Neural cell (in vitro differentiated cells): ENCODE measurements around the gene ENHO.

Experiments used
- EP300 ChIP-seq: fragments of 450-650 bp; conservative IDR thresholded peaks from 2 replicates; pipeline ENCODE4 v1.6.1; 2014; ENCODE audit warnings: antibody characterized with exemption, mild to moderate bottlenecking, moderate library complexity; ENCODE audit not compliant: poor library complexity, severe bottlenecking
- EZH2 ChIP-seq: fragments of 200-600, 300-800 bp; shearing (Covaris generic), sonication (generic); IDR thresholded peaks from 2 replicates; pipeline ENCODE4 v1.6.1; 2014; ENCODE audit warnings: antibody characterized with exemption, low read length, borderline replicate concordance, mild to moderate bottlenecking; ENCODE audit not compliant: insufficient read depth, poor library complexity, severe bottlenecking
- RAD21 ChIP-seq: fragments of 450-650 bp; conservative IDR thresholded peaks from 2 replicates; pipeline ENCODE4 v1.6.1; 2014; ENCODE audit warnings: antibody characterized with exemption, mild to moderate bottlenecking, moderate library complexity
- TF ChIP-seq, protein P1 (sequence below): fragments of 450-650 bp; IDR thresholded peaks from 2 replicates; pipeline ENCODE4 v1.5.1; 2014; ENCODE audit warnings: antibody characterized with exemption, mild to moderate bottlenecking, moderate library complexity; ENCODE audit not compliant: poor library complexity, severe bottlenecking
- TF ChIP-seq, protein P2 (sequence below): IDR thresholded peaks from 2 replicates; pipeline ENCODE4 v1.6.1; 2012; ENCODE audit warnings: borderline replicate concordance

GRCh38 chr9:34491596-34491995 is 31.2 kb downstream of the ENHO start:
- TF ChIP-seq, protein P1, sequence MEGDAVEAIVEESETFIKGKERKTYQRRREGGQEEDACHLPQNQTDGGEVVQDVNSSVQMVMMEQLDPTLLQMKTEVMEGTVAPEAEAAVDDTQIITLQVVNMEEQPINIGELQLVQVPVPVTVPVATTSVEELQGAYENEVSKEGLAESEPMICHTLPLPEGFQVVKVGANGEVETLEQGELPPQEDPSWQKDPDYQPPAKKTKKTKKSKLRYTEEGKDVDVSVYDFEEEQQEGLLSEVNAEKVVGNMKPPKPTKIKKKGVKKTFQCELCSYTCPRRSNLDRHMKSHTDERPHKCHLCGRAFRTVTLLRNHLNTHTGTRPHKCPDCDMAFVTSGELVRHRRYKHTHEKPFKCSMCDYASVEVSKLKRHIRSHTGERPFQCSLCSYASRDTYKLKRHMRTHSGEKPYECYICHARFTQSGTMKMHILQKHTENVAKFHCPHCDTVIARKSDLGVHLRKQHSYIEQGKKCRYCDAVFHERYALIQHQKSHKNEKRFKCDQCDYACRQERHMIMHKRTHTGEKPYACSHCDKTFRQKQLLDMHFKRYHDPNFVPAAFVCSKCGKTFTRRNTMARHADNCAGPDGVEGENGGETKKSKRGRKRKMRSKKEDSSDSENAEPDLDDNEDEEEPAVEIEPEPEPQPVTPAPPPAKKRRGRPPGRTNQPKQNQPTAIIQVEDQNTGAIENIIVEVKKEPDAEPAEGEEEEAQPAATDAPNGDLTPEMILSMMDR, result no peak
- TF ChIP-seq, protein P2, sequence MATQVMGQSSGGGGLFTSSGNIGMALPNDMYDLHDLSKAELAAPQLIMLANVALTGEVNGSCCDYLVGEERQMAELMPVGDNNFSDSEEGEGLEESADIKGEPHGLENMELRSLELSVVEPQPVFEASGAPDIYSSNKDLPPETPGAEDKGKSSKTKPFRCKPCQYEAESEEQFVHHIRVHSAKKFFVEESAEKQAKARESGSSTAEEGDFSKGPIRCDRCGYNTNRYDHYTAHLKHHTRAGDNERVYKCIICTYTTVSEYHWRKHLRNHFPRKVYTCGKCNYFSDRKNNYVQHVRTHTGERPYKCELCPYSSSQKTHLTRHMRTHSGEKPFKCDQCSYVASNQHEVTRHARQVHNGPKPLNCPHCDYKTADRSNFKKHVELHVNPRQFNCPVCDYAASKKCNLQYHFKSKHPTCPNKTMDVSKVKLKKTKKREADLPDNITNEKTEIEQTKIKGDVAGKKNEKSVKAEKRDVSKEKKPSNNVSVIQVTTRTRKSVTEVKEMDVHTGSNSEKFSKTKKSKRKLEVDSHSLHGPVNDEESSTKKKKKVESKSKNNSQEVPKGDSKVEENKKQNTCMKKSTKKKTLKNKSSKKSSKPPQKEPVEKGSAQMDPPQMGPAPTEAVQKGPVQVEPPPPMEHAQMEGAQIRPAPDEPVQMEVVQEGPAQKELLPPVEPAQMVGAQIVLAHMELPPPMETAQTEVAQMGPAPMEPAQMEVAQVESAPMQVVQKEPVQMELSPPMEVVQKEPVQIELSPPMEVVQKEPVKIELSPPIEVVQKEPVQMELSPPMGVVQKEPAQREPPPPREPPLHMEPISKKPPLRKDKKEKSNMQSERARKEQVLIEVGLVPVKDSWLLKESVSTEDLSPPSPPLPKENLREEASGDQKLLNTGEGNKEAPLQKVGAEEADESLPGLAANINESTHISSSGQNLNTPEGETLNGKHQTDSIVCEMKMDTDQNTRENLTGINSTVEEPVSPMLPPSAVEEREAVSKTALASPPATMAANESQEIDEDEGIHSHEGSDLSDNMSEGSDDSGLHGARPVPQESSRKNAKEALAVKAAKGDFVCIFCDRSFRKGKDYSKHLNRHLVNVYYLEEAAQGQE, result no peak
- TF ChIP-seq RAD21, result no peak
- TF ChIP-seq EP300, result no peak
- TF ChIP-seq EZH2, result no peak
